ENCODE results near the gene RER1.

RER1 gene

DNA sequence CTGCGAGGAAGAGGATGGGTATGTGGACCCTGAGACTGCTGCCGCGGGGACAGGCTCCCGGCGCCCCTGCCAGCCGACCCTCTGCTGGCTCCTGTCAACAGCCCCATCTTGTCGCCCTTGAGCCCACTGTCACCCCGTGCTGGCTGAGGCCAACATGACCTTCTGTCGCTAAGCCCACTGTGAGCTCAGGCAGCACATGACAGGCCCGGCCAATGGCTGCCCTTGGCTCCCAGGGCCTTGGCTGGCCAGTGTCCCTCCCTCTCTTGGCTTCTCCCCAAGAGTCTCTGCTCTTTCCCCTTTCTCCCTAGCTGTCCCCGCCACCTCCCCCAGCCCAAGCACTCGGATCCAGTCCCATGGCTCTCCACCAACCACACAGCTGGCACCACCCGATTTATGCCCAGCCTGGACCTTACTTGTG lies 17.2 kb downstream of the RER1 start:
- DNase-seq, result no peak

DNA sequence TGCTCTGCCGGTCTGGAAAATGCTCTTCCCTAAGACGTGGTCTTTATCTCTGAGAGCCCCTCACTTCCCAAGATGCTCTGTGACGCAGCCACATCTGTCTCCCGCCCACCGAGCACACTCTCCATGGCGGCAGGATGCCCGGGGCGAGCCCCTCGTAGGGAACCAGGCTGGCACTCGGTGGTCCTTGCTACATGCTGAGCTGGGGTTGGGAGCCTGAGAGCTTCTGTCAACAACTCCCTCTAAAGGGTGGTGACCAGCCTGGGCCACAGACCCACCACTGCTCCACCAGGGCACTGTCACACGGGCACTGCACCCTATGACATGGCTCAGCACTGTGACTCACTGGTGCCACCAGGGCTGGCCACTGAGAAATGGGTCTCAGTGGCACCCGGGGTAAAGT lies 18.1 kb downstream of the RER1 start:
- no peak for DNase-seq

DNA sequence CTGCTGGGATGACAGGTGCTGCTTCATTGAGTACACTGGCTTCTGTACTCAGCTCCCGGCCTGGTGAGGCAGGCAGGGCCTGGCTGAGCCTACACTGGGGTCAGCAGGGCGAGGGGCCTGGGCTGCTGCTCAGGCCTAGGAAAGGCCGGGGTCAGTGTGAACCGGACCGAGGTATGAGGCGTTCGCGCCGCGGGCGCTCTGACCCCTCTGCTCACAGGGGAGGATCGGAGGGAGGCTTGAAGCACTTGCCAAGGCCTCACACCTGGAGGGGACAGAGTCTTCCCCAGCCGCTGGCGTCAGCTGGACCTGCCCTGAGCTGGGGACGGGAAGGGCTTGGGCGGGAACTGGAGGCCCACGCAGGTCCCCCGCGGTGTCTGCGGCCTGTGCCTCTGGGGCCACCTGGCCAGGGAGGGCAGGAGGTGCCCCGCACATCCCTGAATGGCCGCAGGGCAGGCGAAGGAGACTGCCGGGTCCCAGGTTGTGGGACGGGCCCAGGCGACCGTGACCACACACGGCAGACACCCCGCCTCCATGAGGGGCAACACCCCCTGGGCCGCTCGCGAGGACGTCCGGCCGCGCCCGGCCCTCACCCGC lies 20.3 kb downstream of the RER1 start:
- no peak for DNase-seq

DNA sequence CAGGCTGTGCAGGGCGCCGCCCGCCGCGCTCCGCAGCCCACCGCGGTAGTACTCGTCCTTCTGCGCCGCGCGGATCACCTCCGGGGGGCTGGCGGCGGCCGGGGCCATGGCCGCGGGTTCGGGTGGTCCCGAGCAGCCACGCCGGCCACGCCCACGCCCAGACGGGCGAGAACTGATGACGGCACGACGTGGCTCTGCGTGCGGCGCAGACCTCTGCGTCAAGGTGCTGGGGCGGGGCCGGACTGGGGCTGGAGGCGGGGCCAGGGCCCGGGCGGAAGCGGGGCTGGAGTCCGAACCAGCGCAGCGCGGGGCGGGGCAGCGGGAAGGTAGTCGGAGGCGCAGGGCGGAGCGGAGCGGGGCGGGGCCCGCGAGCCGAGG lies 20.7 kb downstream of the RER1 start, which contains the start of gene PEX10:
TSS of gene PEX10 (minus strand) at position 170 of the 378 bp plus-strand sequence. CDS start at position 108, 62 bp downstream.
- DNase-seq, result peak; percentile 99

DNA sequence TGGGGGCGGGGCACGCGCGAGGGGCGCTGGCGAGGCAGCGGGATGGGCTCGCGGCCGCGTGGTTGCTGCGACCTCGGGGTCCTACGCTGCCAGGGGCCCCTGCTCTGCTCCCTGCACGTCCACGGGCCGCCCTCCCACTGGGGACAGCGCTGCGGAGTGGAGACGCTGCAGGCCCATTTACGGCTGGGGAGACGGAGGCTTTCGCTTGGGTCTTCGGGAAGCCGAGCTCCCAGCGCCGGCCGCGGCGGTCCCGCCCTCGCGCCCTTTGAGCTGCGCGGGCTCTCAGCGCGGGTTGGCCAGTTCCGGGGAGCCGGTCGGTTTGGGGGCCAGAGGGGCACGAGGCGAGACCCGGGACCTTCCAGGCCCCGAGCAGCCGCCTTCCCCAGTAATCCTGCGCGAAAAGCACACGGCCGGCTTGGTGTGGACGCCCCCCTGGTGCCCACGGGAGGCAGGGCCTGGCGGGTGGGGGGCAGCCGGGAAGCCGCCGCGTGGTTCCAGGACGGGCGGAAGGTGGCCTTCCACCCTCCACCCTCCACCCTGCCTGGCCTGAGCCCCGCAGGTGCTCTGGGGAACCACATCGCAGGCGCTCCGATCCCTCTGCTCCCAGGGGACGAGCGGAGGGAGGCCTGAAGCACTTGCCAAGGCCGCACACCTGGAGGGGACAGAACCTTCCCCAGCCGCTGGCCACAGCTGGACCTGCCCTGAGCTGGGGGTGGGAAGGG lies 21.3 kb downstream of the RER1 start:
- no peak for DNase-seq

DNA sequence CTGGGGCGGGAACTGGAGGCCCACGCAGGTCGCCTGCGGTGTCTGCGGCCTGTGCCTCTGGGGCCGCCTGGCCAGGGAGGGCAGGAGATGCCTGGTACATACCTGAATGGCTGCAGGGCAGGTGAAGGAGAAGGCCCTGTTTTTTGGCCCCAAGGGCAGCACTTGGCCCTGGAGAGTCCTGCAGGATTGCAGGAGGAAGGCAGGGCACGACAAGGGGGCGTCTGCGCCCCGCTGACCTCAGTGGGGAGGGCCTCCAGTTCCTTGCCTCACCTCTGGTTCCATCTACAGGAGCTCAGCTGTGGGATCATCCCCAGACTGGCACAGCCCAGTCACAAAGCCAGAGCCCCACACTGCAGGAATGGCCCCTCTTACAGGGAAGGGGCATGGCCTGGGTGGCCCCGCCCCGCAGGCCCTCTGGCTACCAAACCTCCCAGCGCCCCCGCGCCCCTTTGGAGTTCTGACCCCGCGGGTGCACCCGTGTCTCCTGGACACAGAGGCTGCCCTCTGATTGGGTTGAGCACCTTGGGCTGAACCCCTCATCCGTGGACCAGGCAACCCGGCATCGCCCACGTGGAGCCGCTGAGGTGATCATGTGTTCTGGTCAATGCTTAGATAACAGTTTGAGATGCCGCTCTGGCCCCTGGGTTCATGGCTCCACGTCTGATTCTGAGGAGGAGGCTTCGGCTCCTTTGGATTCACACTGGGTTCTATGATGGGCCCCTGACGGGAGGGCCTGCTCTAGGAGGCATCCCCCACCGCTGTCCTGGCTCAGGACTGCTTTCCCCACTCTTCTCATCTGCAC lies 22.1 kb downstream of the RER1 start:
- DNase-seq, result no peak

DNA sequence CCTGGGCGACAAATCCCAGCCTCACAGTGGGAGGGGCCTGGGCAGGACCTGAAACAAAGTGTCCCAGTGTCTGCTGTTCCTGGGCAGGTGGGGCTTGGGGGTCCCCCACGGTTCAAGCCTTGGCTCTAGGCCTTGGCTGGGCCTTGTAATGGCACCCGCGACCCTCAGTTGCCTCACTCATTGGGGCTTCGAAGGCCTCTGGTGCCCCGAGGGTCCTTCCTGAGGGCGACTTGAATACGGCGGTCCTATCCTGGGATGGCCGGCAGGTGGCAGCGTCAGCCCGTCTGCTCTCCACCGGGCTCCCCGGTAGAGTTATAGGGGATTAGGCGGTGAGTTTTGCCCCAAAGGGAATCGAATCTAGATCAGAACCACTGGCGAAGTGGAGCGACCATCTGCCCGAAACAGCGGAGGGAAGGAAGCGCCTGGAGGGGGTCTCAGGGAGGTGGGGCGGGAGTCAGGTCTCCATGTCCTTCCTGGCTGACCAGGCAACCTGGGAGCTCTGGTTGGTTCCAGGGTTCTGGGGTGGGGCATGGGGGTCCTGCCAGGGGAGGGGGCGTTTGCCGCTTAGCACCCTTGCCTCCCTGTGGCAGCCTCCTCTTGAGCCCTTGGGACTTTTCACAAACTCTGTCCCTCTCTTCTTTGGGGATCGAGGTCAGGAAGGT lies 22.8 kb downstream of the RER1 start:
- DNase-seq, result peak; percentile 84

DNA sequence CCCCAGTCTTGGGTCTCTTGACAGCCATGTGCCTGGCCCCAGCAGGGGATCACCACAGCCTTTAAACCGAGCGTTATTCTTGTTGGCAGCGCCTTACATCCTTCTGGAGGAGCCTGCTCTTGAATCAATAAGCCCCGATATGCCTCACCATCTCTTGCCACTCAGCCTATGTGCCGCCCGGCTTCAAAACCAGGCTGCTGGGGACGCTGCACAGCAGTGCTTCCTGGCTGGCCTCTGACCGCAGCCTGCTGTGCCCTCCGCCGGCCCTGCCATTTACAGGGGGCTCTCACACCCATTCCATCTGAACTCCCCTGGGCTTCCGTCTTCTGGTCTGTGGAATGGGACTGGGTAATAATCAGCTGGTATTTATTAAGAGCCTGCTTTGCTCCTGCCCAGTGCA lies 23.7 kb downstream of the RER1 start:
- no peak for DNase-seq

DNA sequence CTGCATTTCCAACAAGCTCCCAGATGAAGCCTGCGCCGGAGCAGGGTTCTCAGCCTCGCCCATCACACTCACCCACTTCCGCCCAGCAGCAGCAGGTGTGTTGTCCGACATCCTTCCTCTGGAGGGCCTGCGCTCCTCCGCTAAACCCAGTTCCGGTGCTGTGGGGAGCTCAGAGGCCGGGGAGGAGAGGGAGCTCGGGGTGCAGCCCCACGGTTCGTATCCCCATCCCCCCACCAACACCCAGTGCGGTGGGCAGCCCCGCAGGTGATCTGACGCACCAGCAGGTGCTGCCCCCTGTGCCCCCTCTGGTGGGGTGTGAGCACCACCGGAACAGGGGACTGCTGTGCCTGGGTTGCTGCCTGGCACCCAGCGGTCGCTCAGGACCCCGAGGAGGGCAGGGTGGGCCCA lies 24.2 kb downstream of the RER1 start:
- peak; percentile 52 for DNase-seq

DNA sequence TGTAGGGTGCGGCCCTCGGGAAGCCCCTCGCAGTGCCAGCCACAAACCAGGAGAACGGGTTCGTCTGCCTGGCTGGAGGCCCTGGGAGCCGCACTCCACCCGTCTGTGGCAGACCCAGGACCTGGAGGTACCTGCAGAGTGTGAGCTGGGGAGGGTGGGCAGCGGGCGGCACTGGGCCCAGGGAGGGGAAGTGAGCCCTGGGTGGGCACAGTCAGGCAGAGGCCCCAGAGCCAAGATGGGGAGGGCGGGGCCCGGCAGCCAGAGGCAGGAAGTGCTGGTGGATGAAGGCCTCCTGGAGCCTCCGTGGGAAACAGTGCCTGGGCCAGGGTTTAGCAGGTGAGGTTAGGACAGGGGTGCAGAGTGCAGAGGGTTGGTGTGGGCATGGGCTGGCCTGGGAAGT lies 24.8 kb downstream of the RER1 start:
- no peak for DNase-seq

DNA sequence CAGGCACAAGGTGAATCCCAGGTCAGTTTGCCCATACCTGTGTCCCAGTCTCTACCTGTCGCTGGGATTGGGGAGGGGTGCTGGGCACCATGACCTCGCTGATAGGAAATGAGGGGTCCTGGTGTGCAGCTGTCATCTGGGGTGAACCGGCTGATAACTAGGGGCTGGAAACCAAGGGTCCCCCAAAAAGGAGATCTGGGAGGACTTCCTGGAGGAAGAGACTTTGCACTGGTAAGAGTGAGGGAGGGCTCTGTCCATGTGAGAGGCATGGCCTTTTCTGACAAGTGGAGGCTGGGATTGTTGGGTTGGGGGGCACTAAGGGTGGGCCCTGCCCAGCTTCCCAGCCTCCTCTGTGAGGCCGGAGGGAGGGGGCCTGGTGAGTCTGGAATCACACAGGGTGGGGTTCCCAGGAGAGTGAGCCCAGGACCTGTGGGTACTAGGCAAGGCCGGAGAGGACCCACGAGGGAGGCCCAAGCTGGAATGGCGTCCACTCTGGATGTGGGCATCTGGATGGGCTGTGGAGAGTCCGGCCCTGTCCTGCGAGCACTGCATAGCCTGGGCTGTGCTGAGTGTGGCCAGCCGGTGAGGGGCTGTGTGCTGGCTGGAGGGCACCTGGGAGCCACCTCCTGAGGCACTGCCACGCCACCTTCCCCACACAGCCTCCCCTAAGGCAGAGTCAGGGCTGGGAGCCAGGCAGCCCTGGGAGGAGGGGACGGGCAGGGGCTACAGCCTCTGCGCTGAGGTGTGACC lies 25.6 kb downstream of the RER1 start:
- DNase-seq, result no peak

DNA sequence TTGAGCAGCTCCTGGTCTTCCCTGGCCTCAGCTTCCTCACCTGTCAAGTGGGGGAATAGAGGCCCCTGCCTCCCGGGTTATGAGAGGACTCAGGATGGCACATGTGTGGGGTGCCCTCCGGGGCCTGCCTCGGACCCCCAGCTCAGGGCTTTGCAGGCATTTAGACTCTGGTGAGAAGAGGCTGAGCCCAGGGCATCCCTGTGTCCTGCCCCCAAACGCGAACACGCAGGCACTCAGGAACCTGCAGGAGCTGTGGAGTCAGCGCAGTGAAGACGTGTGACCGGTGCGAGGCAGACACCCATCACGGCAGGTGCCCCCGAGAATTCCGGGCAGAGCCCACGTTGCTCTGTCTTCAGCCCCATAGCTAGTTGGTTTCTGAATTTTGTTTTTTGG lies 26.2 kb downstream of the RER1 start:
- DNase-seq, result no peak

DNA sequence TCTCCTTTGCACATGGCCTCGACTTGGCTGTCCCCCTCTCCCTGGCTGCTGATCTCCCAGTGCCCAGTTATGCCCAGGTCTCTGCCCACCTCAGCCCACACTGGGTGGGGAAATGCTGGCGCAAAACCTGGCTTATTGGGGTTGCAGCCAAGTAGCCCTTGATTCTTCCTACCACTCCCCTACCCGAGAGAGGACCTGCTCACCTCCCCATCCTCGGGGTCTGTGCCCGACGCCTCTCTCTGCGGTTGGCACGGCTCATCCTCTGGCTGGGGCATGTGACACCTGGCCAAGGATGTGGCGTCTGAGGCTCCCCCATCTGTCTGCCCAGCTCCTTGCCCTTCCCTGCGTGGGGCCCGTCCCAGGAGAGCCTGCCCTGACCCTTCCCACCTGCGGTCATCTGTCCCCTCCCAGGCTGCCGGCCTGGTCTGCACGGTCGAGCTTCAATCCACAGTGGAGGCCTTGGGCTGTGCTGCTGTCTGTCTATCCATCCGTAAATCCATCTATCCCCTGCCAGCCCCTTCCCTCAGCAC lies 27.2 kb downstream of the RER1 start:
- no peak for DNase-seq

DNA sequence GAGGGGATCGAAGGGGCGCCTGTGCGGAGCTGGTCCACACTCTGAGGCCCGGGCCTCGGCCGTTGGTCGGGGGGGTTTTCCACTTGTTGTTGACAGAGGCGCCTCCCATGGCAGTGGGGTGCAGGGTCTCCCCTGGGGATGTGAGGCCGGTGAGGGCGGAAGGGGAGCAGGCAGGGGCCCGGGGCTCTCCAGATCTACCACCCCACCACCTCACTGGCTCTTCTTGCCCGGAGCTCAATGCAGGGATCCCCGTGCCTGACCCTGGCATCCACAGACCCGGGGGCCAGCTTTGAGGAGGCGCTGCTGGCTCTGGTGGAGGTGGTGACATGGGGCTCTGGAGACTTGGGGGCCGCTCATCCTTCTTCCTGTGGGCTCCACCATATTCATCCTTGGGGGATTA lies 27.8 kb downstream of the RER1 start:
- no peak for DNase-seq

DNA sequence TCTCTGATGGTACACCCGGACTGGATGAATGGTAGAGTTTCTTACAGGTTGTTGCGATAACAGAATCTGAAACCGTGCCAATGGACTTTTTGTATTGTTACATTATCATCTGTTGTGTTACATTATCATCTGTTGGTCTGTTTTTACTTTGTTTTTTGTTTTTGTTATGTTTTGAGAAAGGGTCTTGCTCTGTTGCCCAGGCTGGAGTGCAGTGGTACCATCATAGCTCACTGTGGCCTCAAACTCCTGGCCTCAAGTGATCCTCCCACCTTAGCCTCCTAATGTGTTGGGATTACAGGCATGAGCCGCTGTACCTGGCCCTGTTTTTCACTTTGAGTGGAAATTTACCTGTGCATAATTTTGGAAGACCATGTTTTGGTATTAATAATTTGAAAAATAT lies 30.9 kb downstream of the RER1 start:
- no peak for DNase-seq

DNA sequence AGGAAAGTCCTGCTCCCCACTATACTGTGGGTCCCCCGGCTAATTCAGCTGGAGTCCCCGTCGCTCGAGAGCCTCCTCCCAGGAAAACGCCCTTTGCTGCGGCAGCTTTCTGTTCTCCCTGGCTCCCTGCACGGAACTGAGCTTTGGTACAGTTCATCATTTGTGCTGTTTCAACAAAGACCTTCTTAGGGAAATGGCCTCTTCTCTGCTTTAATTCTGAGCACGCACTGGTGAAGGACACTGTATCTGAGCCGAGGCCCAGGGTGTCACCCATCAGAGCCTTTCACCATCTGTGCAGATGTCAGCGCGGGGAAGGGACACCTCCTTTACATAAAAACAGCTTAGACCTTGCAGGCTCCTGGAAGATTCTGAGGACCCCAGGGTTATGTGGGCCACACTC lies 34.3 kb downstream of the RER1 start:
- no peak for DNase-seq

DNA sequence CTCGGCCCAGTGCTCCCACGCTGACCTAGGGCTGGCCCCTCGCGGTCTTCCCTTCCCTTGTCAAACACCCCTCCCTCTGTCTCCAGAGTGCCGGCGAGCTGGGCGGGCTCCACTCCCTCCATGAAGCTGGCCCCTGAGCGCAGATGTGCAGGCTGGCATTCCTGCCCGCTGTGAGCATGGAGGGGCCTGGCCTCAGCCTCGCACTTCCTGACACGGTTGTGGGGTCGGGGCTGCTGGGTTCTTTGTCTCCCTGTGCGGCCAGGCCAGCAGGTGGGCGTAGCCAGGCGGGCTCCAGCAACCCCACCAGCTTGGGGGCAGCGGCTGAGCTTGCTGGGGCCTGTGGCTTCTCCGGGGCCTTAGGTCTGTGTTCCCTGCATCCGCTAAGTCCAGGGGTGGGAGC lies 34.9 kb downstream of the RER1 start:
- no peak for DNase-seq

DNA sequence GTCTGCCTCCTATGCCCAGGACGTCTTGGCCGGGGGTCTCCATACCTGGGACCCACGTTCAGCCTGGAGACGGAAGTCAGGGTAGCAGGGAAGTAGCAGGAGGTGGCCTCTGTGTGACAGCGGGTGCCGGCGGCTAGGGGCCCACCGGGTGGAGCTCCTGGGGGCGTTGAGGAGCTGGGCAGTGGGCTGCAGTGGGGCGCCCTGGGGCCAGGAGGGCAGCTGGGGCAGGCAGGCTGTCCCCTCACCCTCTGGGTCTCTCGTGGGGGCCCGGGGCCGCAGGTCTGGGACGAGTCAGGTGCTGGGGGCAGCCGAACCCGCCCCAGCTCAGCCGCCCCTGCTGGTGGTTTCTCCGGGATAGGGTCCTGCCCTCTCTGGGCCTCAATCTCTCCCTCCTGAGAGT lies 35.4 kb downstream of the RER1 start:
- DNase-seq, result no peak

DNA sequence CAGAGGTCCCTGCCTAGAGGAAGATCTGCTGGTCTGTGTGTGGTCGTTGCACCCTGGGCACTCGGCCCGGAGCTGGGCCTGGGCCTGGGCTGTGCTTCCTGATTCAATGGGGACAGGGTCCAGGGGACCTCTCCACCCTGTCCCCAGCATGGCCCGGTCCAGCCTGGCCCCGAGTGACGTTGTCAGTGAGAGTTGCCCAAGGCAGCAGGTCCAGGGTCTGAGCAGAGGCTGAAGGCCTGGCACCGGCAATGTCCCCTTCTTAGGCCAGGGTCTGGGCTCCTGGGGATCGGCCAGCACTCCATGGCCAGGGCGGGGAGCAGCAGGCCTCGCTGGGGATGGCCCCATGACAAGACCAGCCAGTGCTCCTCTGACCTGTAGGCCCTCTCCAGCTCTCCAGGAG lies 36.3 kb downstream of the RER1 start:
- no peak for DNase-seq

DNA sequence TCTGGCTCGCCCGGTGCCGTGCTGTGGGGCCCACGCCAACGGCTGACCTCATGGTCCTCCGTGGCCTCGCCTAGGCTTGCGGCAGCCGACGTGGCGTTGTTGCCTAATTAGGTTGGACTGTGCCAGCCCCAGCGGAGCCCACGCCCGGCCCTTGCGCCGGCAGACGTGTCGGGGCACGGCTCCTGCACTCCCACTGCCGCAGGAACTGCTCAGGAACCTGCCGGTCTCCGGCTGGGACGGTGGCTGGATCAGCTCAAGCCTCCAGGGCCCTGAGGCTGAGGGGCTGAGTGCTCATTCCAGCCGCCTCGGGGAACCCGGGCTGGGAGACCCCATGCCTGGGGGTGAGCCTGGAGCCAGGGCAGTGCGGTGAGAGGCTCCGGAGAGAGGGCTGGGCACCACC lies 36.8 kb downstream of the RER1 start:
- DNase-seq, result no peak

DNA sequence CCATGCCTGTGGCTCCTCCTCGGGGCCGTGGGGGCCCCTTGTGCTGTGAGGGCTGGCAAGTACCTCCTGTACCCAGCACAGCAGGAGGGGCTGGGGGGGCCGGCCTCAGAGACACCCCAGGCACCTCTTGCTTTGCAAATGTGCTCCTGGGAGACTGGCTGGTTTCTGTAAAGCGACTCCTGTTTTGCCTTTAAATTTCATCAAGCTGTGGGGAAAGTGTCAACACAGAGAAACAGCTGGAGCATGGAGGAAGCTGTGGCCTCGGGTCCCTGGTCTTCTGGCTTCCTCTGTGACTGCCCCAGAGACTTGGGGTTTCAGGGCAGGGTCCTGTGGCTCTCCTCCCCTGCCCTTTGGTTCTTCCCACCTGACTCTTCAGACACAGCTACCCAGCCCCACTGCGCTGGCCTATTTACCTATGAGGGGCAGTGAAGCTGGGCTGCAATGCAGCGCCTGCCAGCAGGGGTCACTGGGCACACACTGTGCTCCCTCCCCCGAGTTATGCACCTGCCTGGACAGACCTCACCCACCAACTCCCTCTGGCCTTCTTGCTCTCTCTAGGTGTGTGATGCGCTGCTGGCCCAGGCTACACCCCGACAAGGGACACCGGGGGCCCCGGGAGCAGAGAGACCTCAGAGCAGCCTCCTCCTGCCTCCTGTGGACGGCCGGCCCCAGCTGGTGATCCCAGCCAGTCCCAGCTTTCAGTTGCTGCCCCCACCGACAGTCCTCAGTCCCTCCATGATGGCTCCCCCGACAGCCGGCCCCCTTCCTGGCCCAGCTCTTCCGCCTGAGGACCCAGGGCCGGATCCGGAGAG lies 38.3 kb downstream of the RER1 start:
- no peak for DNase-seq

DNA sequence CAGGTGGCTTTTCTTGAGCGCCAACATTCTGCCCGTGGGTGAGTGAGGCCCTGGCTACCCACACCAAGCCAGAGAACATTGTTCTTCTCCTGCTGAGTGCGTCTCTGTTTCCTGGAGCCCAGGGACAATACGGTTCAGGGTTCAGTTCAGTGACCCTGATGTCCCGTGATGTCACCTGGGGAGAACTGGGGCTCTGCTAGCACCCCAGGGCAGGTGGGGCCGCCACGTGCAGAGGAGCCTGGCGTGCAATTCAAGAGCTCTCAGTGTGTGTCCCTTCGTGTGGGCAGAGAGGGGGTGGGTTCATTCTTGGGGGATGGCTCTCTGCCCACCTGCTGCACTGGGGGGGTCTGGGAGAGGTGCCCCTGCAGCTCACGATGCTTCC lies 38.9 kb downstream of the RER1 start:
- no peak for DNase-seq

Data from stimulated activated CD4-positive, alpha-beta T cell treated with anti-CD3 and anti-CD28 coated beads, Interleukin-4, amount 100 ng/mL, for 24 hours (primary cell).